ENCODE results near the gene WDR33.

WDR33 gene

GRCh38 chr2:127733113-127733815 is 77.7 kb downstream of the WDR33 start:
- peak overlapping the region; percentile 67 for H3K4me3 ChIP-seq
- no peak for DNase-seq (ENCODE audit: low spot score)
- peak overlapping the region in 1 of 2 donors; percentile 12 for H3K27ac ChIP-seq
- no peak for TF ChIP-seq CTCF (IDR thresholded peaks at IDR 0.05)

GRCh38 chr2:127726158-127726880 is 84.7 kb downstream of the WDR33 start:
- Histone ChIP-seq H3K4me3 (no peak overlapping the region), H3K27ac (no peak overlapping the region)
- no peak for TF ChIP-seq CTCF (IDR thresholded peaks at IDR 0.05)
- DNase-seq (ENCODE audit: low spot score), result no peak

GRCh38 chr2:127722807-127723206 is 88.2 kb downstream of the WDR33 start:
- Histone ChIP-seq H3K4me3 (no peak overlapping the region), H3K27ac (no peak overlapping the region)
- no peak for TF ChIP-seq CTCF (IDR thresholded peaks at IDR 0.05)
- DNase-seq (ENCODE audit: low spot score), result no peak

- DNase-seq (ENCODE audit: low spot score), result no peak
- H3K27ac ChIP-seq, result no peak overlapping the region
- TF ChIP-seq CTCF (IDR thresholded peaks at IDR 0.05), result no peak
- no peak overlapping the region for H3K4me3 ChIP-seq
Measured at GRCh38 chr2:127721978-127722355, 89.0 kb downstream of the WDR33 start.

- Histone ChIP-seq H3K27ac (no peak overlapping the region), H3K4me3 (no peak overlapping the region)
- DNase-seq (ENCODE audit: low spot score), result no peak
- no peak for TF ChIP-seq CTCF (IDR thresholded peaks at IDR 0.05)
Measured at GRCh38 chr2:127721311-127721977, 89.5 kb downstream of the WDR33 start.

GRCh38 chr2:127719301-127720218 is 91.4 kb downstream of the WDR33 start:
- H3K4me3 ChIP-seq, result no peak overlapping the region
- no peak overlapping the region for H3K27ac ChIP-seq
- no peak for TF ChIP-seq CTCF (IDR thresholded peaks at IDR 0.05)
- DNase-seq (ENCODE audit: low spot score), result no peak

Measured in coronary artery (tissue), 2 donors.